ENCODE measurements around the gene DUSP3. TPM values are rescaled to one million over a fixed set of nuclear protein-coding genes. Genes with fewer than 3 reads are reported as not detected.

DUSP3 gene
- total RNA-seq, 1 donor from 2014 or later = 39.7 TPM

DNA sequence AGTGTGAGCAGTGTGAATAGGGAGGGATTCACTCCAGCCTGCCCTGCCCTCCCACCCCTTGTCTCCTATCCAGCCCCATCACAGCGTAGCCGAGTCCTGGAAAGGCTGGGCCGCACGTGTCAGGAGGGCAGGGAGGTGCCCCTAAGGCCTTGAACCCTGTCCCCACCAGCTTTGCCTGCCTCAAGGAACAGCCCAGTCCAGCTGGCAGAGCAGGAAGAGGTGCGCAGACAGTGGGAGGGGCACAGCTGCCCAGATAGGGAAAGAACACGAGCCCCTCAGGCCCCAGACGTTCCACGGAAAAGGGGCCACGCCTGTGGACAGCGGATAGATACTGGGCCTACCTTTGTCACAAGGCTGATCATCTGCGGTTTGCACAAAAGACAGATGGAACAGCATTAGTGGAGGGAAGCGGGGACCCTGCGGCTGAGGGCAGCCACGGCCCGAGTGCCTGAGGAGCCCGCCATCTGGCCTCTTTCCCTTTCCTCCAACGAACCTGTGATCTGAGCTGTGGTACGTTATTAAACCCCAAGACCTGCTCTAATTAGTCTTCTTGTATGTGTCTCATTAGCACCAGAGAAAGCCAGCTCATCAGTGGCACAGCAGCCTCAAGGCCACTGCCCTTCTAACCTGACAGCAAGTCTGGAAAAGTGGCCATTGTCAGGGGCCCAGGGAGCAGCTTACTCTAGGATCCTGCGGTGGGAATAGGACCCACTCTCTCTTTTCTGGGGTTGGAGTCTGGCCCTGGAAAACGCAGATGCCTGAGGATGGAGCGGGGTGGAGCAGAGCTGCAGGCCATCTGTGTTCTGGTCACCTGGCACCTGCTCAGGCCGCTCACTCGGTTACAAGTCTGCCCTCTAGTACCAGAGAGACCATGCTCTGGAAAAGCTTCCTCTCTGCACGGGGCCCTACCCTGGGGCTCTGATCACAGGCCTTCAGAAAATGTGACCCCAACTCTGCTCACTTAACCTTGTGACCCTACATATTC, 37.9 kb upstream of the DUSP3 start:
- H3K9ac ChIP-seq (ENCODE audit: low read depth in 1 of 3, low read length in 3 of 3) = no peak overlapping the region
- H3K36me3 ChIP-seq (ENCODE audit: control insufficient read depth in 3 of 3, insufficient read depth in 3 of 3, low read length in 3 of 3) = peaks cover 0 to 3% (median 0%) of the 10 kb centered on the region in 3 donors
- H3K9me3 ChIP-seq (ENCODE audit: control insufficient read depth in 3 of 3, low read length in 3 of 3) = no peaks in the 10 kb centered on the region
- no peak overlapping the region for H3K27ac ChIP-seq (ENCODE audit: low read depth, low read length)
- no peak overlapping the region for H3K4me3 ChIP-seq (ENCODE audit: low read length in 3 of 3)
- H3K4me1 ChIP-seq (ENCODE audit: control insufficient read depth in 3 of 3, insufficient read depth in 3 of 3, low read length in 3 of 3) = no peaks in the 10 kb centered on the region
- no peaks in the 10 kb centered on the region for H3K27me3 ChIP-seq (ENCODE audit: control insufficient read depth in 3 of 3, insufficient read depth in 3 of 3, low read length in 3 of 3)

DNA sequence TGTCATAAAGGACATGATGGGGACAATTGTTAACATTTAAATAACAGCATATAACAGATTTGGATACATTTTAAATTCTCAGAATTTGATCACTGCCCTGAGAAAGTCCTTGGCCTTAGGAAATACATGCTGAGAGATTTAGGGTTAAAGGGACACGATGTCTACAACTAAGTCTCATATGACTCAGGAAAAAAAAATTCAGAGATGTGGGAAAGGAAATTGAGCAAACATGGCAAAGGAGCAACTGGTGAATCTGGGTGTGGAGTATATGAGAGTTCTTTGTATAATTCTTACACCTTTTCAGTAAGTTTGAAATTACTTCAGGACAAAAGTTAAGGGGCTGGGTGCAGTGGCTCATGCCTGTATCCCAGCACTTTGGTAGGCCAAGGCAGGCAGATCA, 35.9 kb upstream of the DUSP3 start:
- Histone ChIP-seq H3K27me3 (ENCODE audit: control insufficient read depth in 3 of 3, insufficient read depth in 3 of 3, low read length in 3 of 3) (no peaks in the 10 kb centered on the region), H3K9me3 (ENCODE audit: control insufficient read depth in 3 of 3, low read length in 3 of 3) (no peaks in the 10 kb centered on the region), H3K9ac (ENCODE audit: low read depth in 1 of 3, low read length in 3 of 3) (no peak overlapping the region), H3K4me1 (ENCODE audit: control insufficient read depth in 3 of 3, insufficient read depth in 3 of 3, low read length in 3 of 3) (no peaks in the 10 kb centered on the region), H3K4me3 (ENCODE audit: low read length in 3 of 3) (no peak overlapping the region), H3K36me3 (ENCODE audit: control insufficient read depth in 3 of 3, insufficient read depth in 3 of 3, low read length in 3 of 3) (peaks cover 0 to 2% (median 0%) of the 10 kb centered on the region in 3 donors), H3K27ac (ENCODE audit: low read depth, low read length) (no peak overlapping the region)

- Histone ChIP-seq H3K27ac (ENCODE audit: low read depth, low read length) (no peak overlapping the region), H3K4me1 (ENCODE audit: control insufficient read depth in 3 of 3, insufficient read depth in 3 of 3, low read length in 3 of 3) (no peaks in the 10 kb centered on the region), H3K27me3 (ENCODE audit: control insufficient read depth in 3 of 3, insufficient read depth in 3 of 3, low read length in 3 of 3) (no peaks in the 10 kb centered on the region), H3K9me3 (ENCODE audit: control insufficient read depth in 3 of 3, low read length in 3 of 3) (no peaks in the 10 kb centered on the region), H3K9ac (ENCODE audit: low read depth in 1 of 3, low read length in 3 of 3) (no peak overlapping the region), H3K36me3 (ENCODE audit: control insufficient read depth in 3 of 3, insufficient read depth in 3 of 3, low read length in 3 of 3) (peaks cover 0 to 2% (median 0%) of the 10 kb centered on the region in 3 donors), H3K4me3 (ENCODE audit: low read length in 3 of 3) (no peak overlapping the region)
Measured at GRCh38 chr17:43814026-43814425, 35.2 kb upstream of the DUSP3 start.

GRCh38 chr17:43813386-43813785, 34.6 kb upstream of the DUSP3 start:
- Histone ChIP-seq H3K36me3 (ENCODE audit: control insufficient read depth in 3 of 3, insufficient read depth in 3 of 3, low read length in 3 of 3) (peaks cover 0 to 2% (median 0%) of the 10 kb centered on the region in 3 donors), H3K27ac (ENCODE audit: low read depth, low read length) (no peak overlapping the region)

GRCh38 chr17:43812396-43813265, 33.9 kb upstream of the DUSP3 start:
- Histone ChIP-seq H3K9ac (ENCODE audit: low read depth in 1 of 3, low read length in 3 of 3) (no peak overlapping the region), H3K27ac (ENCODE audit: low read depth, low read length) (no peak overlapping the region), H3K4me1 (ENCODE audit: control insufficient read depth in 3 of 3, insufficient read depth in 3 of 3, low read length in 3 of 3) (no peaks in the 10 kb centered on the region), H3K36me3 (ENCODE audit: control insufficient read depth in 3 of 3, insufficient read depth in 3 of 3, low read length in 3 of 3) (peaks cover 0 to 2% (median 0%) of the 10 kb centered on the region in 3 donors), H3K9me3 (ENCODE audit: control insufficient read depth in 3 of 3, low read length in 3 of 3) (no peaks in the 10 kb centered on the region), H3K27me3 (ENCODE audit: control insufficient read depth in 3 of 3, insufficient read depth in 3 of 3, low read length in 3 of 3) (no peaks in the 10 kb centered on the region), H3K4me3 (ENCODE audit: low read length in 3 of 3) (no peak overlapping the region)

More at GRCh38 chr17:43813386-43813785, 34.6 kb upstream of the DUSP3 start:
- Histone ChIP-seq H3K9me3 (ENCODE audit: control insufficient read depth in 3 of 3, low read length in 3 of 3) (no peaks in the 10 kb centered on the region), H3K4me1 (ENCODE audit: control insufficient read depth in 3 of 3, insufficient read depth in 3 of 3, low read length in 3 of 3) (no peaks in the 10 kb centered on the region), H3K27me3 (ENCODE audit: control insufficient read depth in 3 of 3, insufficient read depth in 3 of 3, low read length in 3 of 3) (no peaks in the 10 kb centered on the region), H3K4me3 (ENCODE audit: low read length in 3 of 3) (no peak overlapping the region), H3K9ac (ENCODE audit: low read depth in 1 of 3, low read length in 3 of 3) (no peak overlapping the region)

GRCh38 chr17:43810823-43811222, 32.0 kb upstream of the DUSP3 start:
- Histone ChIP-seq H3K9ac (ENCODE audit: low read depth in 1 of 3, low read length in 3 of 3) (no peak overlapping the region), H3K9me3 (ENCODE audit: control insufficient read depth in 3 of 3, low read length in 3 of 3) (no peaks in the 10 kb centered on the region), H3K36me3 (ENCODE audit: control insufficient read depth in 3 of 3, insufficient read depth in 3 of 3, low read length in 3 of 3) (peaks cover 0 to 2% (median 0%) of the 10 kb centered on the region in 3 donors), H3K27ac (ENCODE audit: low read depth, low read length) (no peak overlapping the region), H3K4me1 (ENCODE audit: control insufficient read depth in 3 of 3, insufficient read depth in 3 of 3, low read length in 3 of 3) (no peaks in the 10 kb centered on the region), H3K4me3 (ENCODE audit: low read length in 3 of 3) (no peak overlapping the region), H3K27me3 (ENCODE audit: control insufficient read depth in 3 of 3, insufficient read depth in 3 of 3, low read length in 3 of 3) (no peaks in the 10 kb centered on the region)

- H3K4me1 ChIP-seq (ENCODE audit: control insufficient read depth in 3 of 3, insufficient read depth in 3 of 3, low read length in 3 of 3) = no peaks in the 10 kb centered on the region
- H3K4me3 ChIP-seq (ENCODE audit: low read length in 3 of 3) = no peak overlapping the region
- no peaks in the 10 kb centered on the region for H3K9me3 ChIP-seq (ENCODE audit: control insufficient read depth in 3 of 3, low read length in 3 of 3)
- no peak overlapping the region for H3K27ac ChIP-seq (ENCODE audit: low read depth, low read length)
- no peak overlapping the region for H3K9ac ChIP-seq (ENCODE audit: low read depth in 1 of 3, low read length in 3 of 3)
- peaks cover 0 to 2% (median 0%) of the 10 kb centered on the region in 3 donors for H3K36me3 ChIP-seq (ENCODE audit: control insufficient read depth in 3 of 3, insufficient read depth in 3 of 3, low read length in 3 of 3)
- no peaks in the 10 kb centered on the region for H3K27me3 ChIP-seq (ENCODE audit: control insufficient read depth in 3 of 3, insufficient read depth in 3 of 3, low read length in 3 of 3)
Measured at GRCh38 chr17:43810226-43810715, 31.5 kb upstream of the DUSP3 start.

DNA sequence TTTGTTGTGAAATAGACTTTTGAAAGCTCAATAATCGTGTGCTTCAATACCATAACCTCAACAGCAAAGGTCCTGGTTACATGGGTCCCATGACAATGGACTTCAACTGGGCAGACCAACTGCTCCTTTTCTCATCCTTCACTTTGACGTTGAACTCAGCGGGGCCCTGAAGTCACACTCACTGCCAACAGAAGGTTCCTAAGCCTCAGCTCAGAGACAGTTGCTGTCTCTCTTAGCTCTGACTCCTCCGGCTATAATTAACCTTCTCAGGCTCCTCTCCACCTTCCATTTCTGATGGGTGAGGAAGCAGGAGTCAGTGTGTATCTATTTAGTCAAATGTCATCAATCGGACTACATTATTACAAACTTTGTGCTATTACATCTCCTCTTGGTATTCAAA, 30.3 kb upstream of the DUSP3 start:
- no peak overlapping the region for H3K4me3 ChIP-seq (ENCODE audit: low read length in 3 of 3)
- H3K27me3 ChIP-seq (ENCODE audit: control insufficient read depth in 3 of 3, insufficient read depth in 3 of 3, low read length in 3 of 3) = no peaks in the 10 kb centered on the region
- peaks cover 0 to 2% (median 0%) of the 10 kb centered on the region in 3 donors for H3K36me3 ChIP-seq (ENCODE audit: control insufficient read depth in 3 of 3, insufficient read depth in 3 of 3, low read length in 3 of 3)
- no peak overlapping the region for H3K9ac ChIP-seq (ENCODE audit: low read depth in 1 of 3, low read length in 3 of 3)
- no peak overlapping the region for H3K27ac ChIP-seq (ENCODE audit: low read depth, low read length)
- no peaks in the 10 kb centered on the region for H3K4me1 ChIP-seq (ENCODE audit: control insufficient read depth in 3 of 3, insufficient read depth in 3 of 3, low read length in 3 of 3)
- no peaks in the 10 kb centered on the region for H3K9me3 ChIP-seq (ENCODE audit: control insufficient read depth in 3 of 3, low read length in 3 of 3)

DNA sequence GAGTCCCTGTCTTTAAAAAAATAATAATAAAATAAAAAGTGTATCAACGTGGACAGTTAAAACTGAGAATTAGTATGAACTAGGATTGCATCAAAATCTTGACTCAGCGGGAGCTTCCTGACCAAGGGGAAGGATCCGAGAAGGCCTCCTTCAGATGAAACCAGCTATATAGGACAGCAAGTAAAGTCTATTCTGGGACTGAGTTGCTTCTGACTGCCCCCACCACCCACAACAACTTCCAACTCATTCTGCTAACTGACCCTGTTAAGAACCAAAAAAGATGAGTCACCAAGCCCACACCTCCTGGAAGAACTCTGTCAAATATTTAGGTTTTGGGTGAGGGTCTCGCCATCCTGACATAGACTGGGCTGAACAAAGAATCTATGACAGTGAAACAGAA, 29.3 kb upstream of the DUSP3 start:
- H3K27ac ChIP-seq (ENCODE audit: low read depth, low read length) = no peak overlapping the region
- H3K9me3 ChIP-seq (ENCODE audit: control insufficient read depth in 3 of 3, low read length in 3 of 3) = no peaks in the 10 kb centered on the region
- H3K36me3 ChIP-seq (ENCODE audit: control insufficient read depth in 3 of 3, insufficient read depth in 3 of 3, low read length in 3 of 3) = peaks cover 0 to 2% (median 0%) of the 10 kb centered on the region in 3 donors
- H3K4me1 ChIP-seq (ENCODE audit: control insufficient read depth in 3 of 3, insufficient read depth in 3 of 3, low read length in 3 of 3) = no peaks in the 10 kb centered on the region
- no peak overlapping the region for H3K4me3 ChIP-seq (ENCODE audit: low read length in 3 of 3)
- no peak overlapping the region for H3K9ac ChIP-seq (ENCODE audit: low read depth in 1 of 3, low read length in 3 of 3)
- H3K27me3 ChIP-seq (ENCODE audit: control insufficient read depth in 3 of 3, insufficient read depth in 3 of 3, low read length in 3 of 3) = no peaks in the 10 kb centered on the region
